Glutamatergic neuron (in vitro differentiated cells): ENCODE data around the gene SHANK2. TPM values are rescaled to one million over a fixed set of nuclear protein-coding genes. Genes with fewer than 3 reads are reported as not detected.

Source experiments
- DNase-seq: peaks from one replicate; pipeline ENCODE4 v3.0.0; 2022
- H3K27ac Mint-ChIP-seq: one replicate; pipeline ENCODE4 v1.8.0; 2020; ENCODE audit warnings: mild to moderate bottlenecking, mixed read lengths, inconsistent platforms; ENCODE audit not compliant: unreplicated experiment
- H3K27me3 Mint-ChIP-seq: one replicate; pipeline ENCODE4 v1.8.0; 2020; ENCODE audit warnings: mild to moderate bottlenecking, moderate library complexity, mixed read lengths, inconsistent platforms; ENCODE audit not compliant: unreplicated experiment
- H3K36me3 Mint-ChIP-seq: one replicate; pipeline ENCODE4 v1.8.0; 2020; ENCODE audit warnings: mild to moderate bottlenecking, mixed read lengths, inconsistent platforms; ENCODE audit not compliant: unreplicated experiment
- H3K4me1 Mint-ChIP-seq: one replicate; pipeline ENCODE4 v1.8.0; 2020; ENCODE audit warnings: mild to moderate bottlenecking, low read depth, mixed read lengths, inconsistent platforms; ENCODE audit not compliant: unreplicated experiment
- H3K4me3 Mint-ChIP-seq: one replicate; pipeline ENCODE4 v1.8.0; 2020; ENCODE audit warnings: mild to moderate bottlenecking, mixed read lengths, inconsistent platforms; ENCODE audit not compliant: unreplicated experiment
- H3K9me3 Mint-ChIP-seq: one replicate; pipeline ENCODE4 v1.8.0; 2020; ENCODE audit warnings: mild to moderate bottlenecking, moderate library complexity, mixed read lengths, inconsistent platforms; ENCODE audit not compliant: unreplicated experiment
- CTCF ChIP-seq: fragments of 200-600 bp; sonication (generic); IDR thresholded peaks from one replicate; pipeline ENCODE4 v1.5.0; 2021; ENCODE audit not compliant: partially characterized antibody, unreplicated experiment
- total RNA-seq: library from RNA; stranded (reverse); fragmentation: NEBNext Ultra II Directional; extraction: Animal tissue kit (Norgen Biotek cat#: 25700); gene quantifications from one replicate; pipeline ENCODE4 v1.2.1, GENCODE V29; 2021; ENCODE audit not compliant: unreplicated experiment

The SHANK2 gene
- total RNA-seq, 1 donor from 2014 or later: 23.0 TPM

GRCh38 chr11:71222318-71223080 lies 29.9 kb downstream of the SHANK2 start:
- no peak overlapping the region for H3K27ac Mint-ChIP-seq
- peaks cover 5% of the 10 kb centered on the region for H3K9me3 Mint-ChIP-seq
- TF ChIP-seq CTCF: no peak
- H3K36me3 Mint-ChIP-seq: peaks cover 15% of the 10 kb centered on the region
- H3K4me1 Mint-ChIP-seq: peaks cover 4% of the 10 kb centered on the region
- no peak for DNase-seq
- no peak overlapping the region for H3K4me3 Mint-ChIP-seq
- peaks cover 5% of the 10 kb centered on the region for H3K27me3 Mint-ChIP-seq

- TF ChIP-seq CTCF: no peak
- Mint-ChIP-seq H3K36me3 (peaks cover 9% of the 10 kb centered on the region), H3K27me3 (peaks cover 5% of the 10 kb centered on the region), H3K4me3 (no peak overlapping the region), H3K9me3 (peaks cover 5% of the 10 kb centered on the region), H3K4me1 (peaks cover 4% of the 10 kb centered on the region), H3K27ac (no peak overlapping the region)
- no peak for DNase-seq
These were observed 30.6 kb downstream of the SHANK2 start for GRCh38 chr11:71221821-71222220.

- Mint-ChIP-seq H3K27me3 (peaks cover 5% of the 10 kb centered on the region), H3K4me3 (no peak overlapping the region), H3K9me3 (peaks cover 5% of the 10 kb centered on the region), H3K27ac (no peak overlapping the region), H3K36me3 (peaks cover 6% of the 10 kb centered on the region), H3K4me1 (peaks cover 4% of the 10 kb centered on the region)
- DNase-seq: no peak
- TF ChIP-seq CTCF: no peak
These were observed 31.2 kb downstream of the SHANK2 start for GRCh38 chr11:71221201-71221600.

- Mint-ChIP-seq H3K27me3 (peaks cover 5% of the 10 kb centered on the region), H3K9me3 (peaks cover 2% of the 10 kb centered on the region), H3K4me3 (no peak overlapping the region), H3K27ac (no peak overlapping the region), H3K36me3 (peaks cover 3% of the 10 kb centered on the region), H3K4me1 (peaks cover 4% of the 10 kb centered on the region)
- DNase-seq: no peak
- no peak for TF ChIP-seq CTCF
These were observed 33.4 kb downstream of the SHANK2 start for GRCh38 chr11:71218789-71219499.

GRCh38 chr11:71215425-71215965 lies 36.9 kb downstream of the SHANK2 start:
- TF ChIP-seq CTCF: no peak
- DNase-seq: no peak
- Mint-ChIP-seq H3K27ac (no peak overlapping the region), H3K9me3 (peaks cover 1% of the 10 kb centered on the region), H3K36me3 (no peaks in the 10 kb centered on the region), H3K4me1 (no peaks in the 10 kb centered on the region), H3K27me3 (no peaks in the 10 kb centered on the region), H3K4me3 (no peak overlapping the region)
